GM19328 (cell line): ENCODE results near the gene SLC5A1.
"Not testable (repeated sequence)": the region's sequence is repeated elsewhere in the genome, so short reads cannot be mapped to it uniquely, and the experiment has no call there.

Experiments used
- ATAC-seq: cut with Tn5 transposase; IDR thresholded peaks from one replicate; pipeline ENCODE4 v1.9.1; 2021; ENCODE audit warnings: mild to moderate bottlenecking, moderate library complexity; ENCODE audit not compliant: unreplicated experiment

SLC5A1 gene

DNA sequence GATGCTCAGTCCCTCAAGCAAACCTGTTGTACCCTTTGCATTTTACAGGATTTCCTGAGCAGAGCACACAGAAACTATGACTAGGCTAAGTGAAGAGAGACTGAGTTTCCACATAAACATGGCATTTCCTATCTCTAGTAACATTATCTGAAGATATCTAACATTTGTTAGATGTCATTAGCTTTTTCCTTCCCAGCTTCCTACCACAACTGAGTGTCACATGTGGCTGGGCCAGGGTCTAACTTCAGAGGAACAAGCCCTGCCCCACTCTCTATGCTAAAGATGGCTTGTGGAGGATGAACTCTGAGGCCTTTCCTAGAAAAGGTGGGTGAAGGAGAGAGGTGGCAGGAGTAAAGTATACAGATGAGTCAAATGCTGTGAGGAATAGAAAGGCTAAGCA is 99.5 kb downstream of the SLC5A1 start:
- ATAC-seq, result no peak

DNA sequence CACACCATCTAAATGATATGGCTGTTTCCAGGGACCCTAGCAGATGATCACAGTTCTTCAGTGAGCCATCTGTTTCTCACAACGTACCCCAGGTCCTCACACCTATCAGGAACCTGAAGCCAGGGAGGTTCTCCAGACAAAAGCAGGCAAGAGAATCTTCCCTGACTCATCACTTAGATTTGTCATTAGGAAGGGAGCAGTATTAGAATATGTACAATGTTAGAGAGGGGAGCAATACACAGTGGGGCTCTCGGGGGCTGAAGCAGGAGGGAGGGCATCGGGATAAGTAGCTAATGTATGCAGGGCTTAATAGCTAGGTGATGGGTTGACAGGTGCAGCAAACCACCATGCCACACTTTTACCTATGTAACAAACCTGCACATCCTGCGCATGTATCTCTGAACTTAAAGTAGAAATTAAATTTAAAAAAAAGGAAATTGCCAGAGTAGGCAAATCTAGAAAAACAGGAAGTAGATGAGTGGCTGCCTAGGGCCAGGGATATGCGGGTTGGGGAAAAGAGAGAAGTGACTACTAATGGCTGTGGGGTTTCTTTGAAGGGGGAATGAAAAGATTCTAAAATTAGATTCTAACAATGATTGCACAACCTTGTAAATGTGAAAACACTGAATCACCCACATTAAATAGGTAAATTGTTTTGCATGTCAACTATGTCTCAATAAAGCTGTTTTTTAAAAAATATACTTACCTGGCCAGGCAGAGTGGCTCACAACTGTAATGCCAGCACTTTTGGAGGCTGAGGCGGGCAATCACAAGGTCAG is 101.6 kb downstream of the SLC5A1 start:
- ATAC-seq, result no peak

DNA sequence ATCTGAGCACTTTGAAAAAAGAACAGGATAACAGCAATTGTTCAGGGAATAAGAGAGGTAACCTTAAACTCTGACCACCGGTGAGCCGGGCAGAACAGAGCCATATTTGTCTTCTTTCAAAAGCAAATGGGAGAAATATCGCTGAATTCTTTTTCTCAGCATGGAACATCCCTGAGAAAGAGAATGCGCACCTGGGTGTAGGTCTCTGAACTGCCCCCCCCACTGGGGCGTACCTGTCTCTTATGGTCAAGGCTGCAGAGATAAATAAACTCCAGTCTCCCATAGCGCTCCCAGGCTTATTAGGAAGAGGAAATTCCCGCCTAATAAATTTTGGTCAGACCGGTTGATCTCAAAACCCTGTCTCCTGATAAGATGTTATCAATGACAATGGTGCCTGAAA is 104.1 kb downstream of the SLC5A1 start:
- not testable (repeated sequence) for ATAC-seq

DNA sequence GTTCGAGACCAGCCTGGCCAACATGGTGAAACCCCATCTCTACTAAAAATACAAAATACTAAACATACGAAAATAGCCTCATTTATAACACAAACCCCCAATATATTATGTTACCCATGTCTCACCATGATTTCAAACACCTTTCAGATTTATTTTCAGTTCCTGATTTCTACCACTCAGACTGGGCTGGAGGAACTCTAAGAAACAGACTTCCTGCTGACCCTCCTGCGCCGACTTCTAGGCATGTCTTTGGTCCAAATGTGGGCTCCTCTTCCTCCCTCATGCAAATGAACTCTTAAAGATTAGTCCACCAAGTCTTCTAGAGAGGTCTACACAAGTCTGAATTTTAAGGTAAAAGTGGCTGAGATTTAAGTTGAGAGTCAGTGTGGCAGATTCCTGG is 105.3 kb downstream of the SLC5A1 start:
- ATAC-seq, result not testable (repeated sequence)

DNA sequence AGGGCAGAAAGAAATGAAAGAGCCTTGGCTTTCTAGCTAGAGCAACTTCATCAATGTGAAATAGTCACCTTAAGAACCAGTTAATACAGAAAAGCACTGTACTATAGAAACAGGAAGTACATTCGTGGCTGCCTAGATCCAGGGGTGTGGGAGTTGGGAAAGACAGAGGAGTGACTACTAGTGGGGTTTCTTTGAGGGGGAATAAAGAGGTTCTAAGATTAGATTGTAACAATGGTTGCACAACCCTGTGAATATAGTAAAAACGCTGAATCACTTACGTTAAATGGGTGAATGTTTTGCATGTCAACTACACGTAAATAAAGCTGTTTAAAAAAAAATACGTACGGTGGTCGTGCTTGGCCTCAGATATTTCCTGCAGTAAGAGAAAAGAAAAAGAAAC is 107.6 kb downstream of the SLC5A1 start:
- ATAC-seq, result not testable (repeated sequence)

DNA sequence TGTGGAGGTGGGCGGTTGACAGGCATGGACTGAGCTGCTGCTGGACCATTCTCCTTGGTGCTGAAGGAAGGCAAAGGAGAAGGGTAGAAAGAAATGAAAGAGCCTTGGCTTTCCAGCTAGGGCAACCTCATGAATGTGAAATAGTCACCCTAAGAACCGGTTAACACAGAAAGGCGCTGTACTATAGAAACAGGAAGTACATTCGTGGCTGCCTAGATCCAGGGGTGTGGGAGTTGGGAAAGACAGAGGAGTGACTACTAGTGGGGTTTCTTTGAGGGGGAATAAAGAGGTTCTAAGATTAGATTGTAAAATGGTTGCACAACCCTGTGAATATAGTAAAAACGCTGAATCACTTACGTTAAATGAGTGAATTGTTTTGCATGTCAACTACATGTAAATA is 108.6 kb downstream of the SLC5A1 start:
- ATAC-seq, result not testable (repeated sequence)

DNA sequence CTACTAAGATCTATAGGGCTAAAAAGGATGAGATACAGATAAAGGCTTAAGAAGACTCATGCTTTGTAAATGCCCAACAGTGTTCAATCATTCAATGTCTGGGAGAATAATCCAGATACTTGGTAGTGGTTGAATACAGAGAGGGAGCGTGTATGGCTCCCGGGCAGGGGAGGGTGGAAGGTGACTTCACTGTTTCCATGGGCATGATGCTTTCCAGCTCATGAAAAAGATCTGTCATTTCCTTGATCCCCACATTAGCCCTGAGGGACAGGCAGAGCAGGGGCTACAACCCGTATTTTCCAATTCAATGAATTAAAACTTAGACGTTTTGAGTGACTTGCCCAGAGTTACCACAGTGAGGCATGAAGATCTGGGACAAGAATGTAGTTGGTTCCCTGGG is 111.7 kb downstream of the SLC5A1 start:
- not testable (repeated sequence) for ATAC-seq

DNA sequence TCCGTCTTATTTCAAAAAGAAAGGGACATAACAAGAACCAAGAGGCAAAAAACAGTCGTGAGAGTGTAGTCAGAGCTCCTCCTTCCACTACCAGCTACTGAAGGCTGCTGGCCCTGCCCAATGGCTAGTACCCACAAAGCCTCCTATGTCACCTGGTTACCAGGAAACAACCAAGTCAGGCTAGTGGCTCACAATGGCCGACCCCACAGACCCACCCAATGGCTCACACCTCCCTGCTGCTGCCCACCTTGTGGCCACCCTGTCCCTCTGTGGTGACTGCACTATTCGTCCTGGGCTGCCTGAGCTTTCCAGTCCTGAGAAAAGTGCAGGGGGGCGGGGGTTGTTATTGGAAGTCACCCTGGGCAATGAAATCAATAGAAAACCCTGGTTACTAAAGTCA is 114.6 kb downstream of the SLC5A1 start:
- not testable (repeated sequence) for ATAC-seq

DNA sequence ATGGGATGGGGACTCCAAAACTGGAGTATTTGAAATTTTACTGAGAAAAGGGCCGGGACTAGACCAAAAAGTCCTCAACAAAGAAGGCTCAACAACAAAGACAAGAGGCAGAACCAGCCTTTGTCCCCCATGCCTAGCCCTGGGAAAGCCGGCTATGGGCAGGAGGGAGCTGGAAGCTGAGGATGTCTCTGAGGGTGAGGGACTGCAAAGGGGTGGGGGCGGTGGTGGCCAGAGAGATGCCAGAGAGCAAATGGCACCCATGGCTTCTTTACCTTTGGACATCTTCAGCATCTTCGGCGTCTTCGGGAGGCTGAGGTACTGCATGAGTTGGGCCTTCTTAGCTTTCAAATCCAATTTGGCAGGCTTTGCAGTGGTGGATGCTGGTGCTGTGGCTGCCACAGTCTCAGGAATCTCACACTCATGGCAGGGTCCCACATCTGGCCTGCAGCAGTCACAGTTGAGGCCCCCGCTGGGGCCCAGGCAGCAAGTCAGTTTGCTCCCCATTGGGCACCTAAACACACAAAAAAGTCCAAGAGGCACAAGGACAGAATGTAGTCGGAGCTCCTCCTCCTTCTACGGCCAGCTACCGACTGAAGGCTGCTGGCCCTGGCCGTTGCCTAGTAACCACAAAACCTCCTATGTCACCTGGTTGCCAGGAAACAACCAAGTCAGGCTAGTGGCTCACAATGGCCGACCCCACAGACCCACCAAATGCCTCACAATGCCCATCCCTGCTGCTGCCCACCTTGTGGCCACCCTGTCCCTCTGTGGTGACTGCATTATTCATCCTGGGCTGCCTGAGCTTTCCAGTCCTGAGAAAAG is 115.9 kb downstream of the SLC5A1 start, which contains the start of gene C22orf42:
C22orf42 (minus strand) TSS at position 592 of the 822 bp plus-strand sequence; CDS start at position 504, 88 bp downstream.
- ATAC-seq, result no peak

DNA sequence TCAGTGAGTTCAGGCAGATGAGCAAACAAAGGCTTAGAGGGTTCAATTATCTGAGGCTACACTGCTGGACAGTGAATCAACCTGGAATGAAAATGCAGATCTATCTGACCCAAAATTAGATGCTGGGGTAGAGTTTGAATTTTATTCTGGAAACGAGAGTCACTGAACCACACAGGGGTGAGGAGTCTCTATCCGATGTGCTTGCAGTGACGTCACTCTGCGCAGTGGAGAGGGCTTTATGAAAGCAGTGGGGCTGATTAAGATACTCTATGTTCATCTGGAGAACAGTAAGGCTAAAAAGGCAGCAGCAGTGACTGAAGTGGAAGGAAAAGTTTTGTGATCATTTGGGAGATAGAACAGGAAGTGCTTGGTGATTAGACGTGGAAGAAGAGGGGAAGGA is 117.3 kb downstream of the SLC5A1 start:
- not testable (repeated sequence) for ATAC-seq
